GM20431 (cell line): ENCODE data around the gene COL5A1.

Experiments
- in situ Hi-C: fragments of 300-500 bp; cut with MseI, MboI; formaldehyde crosslinking; loops from one replicate; pipeline ENCODE4 v1.15.0; 2020; ENCODE audit warnings: low sequenced_read_pairs; ENCODE audit not compliant: unreplicated experiment

Gene COL5A1

GRCh38 chr9:134688661-134689320, 47.2 kb downstream of the COL5A1 start:
- in situ Hi-C loops = no loop called here

- in situ Hi-C loops = no loop called here
Observed at GRCh38 chr9:134689321-134690181, 47.9 kb downstream of the COL5A1 start.

GRCh38 chr9:134690301-134690751, 48.7 kb downstream of the COL5A1 start:
- in situ Hi-C loops = no loop called here

- in situ Hi-C loops = no loop called here
Observed at GRCh38 chr9:134690946-134691694, 49.5 kb downstream of the COL5A1 start.

GRCh38 chr9:134691695-134692572, 50.3 kb downstream of the COL5A1 start:
- in situ Hi-C loops = no loop called here

- in situ Hi-C loops = no loop called here
Observed at GRCh38 chr9:134692573-134692860, 50.9 kb downstream of the COL5A1 start.

- in situ Hi-C loops = no loop called here
Observed at GRCh38 chr9:134693011-134693410, 51.4 kb downstream of the COL5A1 start.

GRCh38 chr9:134693641-134694367, 52.2 kb downstream of the COL5A1 start:
- in situ Hi-C loops = no loop called here

GRCh38 chr9:134694368-134694665, 52.7 kb downstream of the COL5A1 start:
- in situ Hi-C loops = no loop called here

GRCh38 chr9:134694714-134695113, 53.1 kb downstream of the COL5A1 start:
- in situ Hi-C loops = no loop called here

- in situ Hi-C loops = no loop called here
Observed at GRCh38 chr9:134695144-134695543, 53.5 kb downstream of the COL5A1 start.

- in situ Hi-C loops = no loop called here
Observed at GRCh38 chr9:134696433-134696832, 54.8 kb downstream of the COL5A1 start.

- in situ Hi-C loops = no loop called here
Observed at GRCh38 chr9:134698111-134698510, 56.5 kb downstream of the COL5A1 start.

GRCh38 chr9:134698587-134699342, 57.2 kb downstream of the COL5A1 start:
- in situ Hi-C loops = no loop called here

GRCh38 chr9:134699343-134699740, 57.7 kb downstream of the COL5A1 start:
- in situ Hi-C loops = no loop called here

GRCh38 chr9:134700636-134701350, 59.2 kb downstream of the COL5A1 start:
- in situ Hi-C loops = no loop called here

- in situ Hi-C loops = no loop called here
Observed at GRCh38 chr9:134701581-134702259, 60.1 kb downstream of the COL5A1 start.

- in situ Hi-C loops = no loop called here
Observed at GRCh38 chr9:134702291-134702690, 60.7 kb downstream of the COL5A1 start.
